Measurements from ENCODE around the gene TMEM120A.

DNA sequence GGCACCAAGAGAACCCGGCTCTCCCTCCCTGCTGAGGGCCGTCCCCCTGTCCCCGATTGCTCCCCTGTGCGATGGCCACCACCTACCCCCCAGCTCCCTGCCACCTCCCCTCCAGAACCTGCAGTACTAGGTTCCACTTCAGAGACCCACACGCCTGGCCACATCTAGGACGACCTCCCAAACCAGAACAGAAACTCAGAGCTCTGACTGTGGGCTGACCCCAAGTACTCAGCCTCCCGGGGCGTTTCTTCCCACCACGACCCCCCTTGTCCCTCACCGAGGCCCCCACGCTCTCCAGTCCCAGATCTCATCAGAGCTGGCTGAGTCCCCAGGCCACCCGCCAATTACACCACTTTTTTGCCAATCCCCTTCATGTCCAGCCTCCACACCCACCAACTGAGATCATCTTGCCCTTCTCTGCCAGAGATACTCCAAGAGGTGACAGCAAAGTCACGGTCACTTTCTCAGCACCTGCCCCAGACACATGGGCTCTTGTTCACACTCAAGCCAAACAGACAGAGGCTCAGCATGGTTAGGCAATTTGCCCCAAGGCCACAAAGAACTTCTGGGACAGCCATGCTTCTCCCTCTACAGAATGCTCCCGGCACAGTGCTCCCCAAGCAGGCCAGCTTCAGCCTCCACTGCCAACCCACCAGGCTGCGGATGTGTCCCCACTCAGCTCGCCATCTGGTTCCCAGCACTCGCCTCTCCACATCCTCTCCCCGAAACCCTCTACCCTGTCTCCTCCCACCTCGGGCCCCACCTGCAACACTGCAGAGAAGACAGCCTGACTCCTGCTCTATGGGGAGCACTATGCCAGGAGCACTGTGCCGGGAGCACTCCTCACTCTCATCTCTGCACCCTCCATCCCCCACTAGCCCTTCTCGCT lies 4.7 kb downstream of the TMEM120A start:
- TF ChIP-seq, protein P1, sequence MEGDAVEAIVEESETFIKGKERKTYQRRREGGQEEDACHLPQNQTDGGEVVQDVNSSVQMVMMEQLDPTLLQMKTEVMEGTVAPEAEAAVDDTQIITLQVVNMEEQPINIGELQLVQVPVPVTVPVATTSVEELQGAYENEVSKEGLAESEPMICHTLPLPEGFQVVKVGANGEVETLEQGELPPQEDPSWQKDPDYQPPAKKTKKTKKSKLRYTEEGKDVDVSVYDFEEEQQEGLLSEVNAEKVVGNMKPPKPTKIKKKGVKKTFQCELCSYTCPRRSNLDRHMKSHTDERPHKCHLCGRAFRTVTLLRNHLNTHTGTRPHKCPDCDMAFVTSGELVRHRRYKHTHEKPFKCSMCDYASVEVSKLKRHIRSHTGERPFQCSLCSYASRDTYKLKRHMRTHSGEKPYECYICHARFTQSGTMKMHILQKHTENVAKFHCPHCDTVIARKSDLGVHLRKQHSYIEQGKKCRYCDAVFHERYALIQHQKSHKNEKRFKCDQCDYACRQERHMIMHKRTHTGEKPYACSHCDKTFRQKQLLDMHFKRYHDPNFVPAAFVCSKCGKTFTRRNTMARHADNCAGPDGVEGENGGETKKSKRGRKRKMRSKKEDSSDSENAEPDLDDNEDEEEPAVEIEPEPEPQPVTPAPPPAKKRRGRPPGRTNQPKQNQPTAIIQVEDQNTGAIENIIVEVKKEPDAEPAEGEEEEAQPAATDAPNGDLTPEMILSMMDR (IDR thresholded peaks at IDR 0.05 in 2 of 3, conservative IDR thresholded peaks at IDR 0.05 in 1 of 3; ENCODE audit: control insufficient read depth in 2 of 3, extremely low read depth in 1 of 3, insufficient read depth in 1 of 3, low read depth in 3 of 3, low read length in 3 of 3) = no peak
- TF ChIP-seq ZSCAN29 (IDR thresholded peaks at IDR 0.05) = no peak
- no peak for TF ChIP-seq ATF7 (IDR thresholded peaks at IDR 0.05; ENCODE audit: low read depth)
- no peak for TF ChIP-seq GABPA (IDR thresholded peaks at IDR 0.05; ENCODE audit: low read depth)
- no peak for TF ChIP-seq EZH2 (IDR thresholded peaks at IDR 0.05; ENCODE audit: borderline replicate concordance, control insufficient read depth, low read depth, low read length)
- TF ChIP-seq MAX (IDR thresholded peaks at IDR 0.05; ENCODE audit: low read depth, low read length) = no peak
- TF ChIP-seq, protein P2, sequence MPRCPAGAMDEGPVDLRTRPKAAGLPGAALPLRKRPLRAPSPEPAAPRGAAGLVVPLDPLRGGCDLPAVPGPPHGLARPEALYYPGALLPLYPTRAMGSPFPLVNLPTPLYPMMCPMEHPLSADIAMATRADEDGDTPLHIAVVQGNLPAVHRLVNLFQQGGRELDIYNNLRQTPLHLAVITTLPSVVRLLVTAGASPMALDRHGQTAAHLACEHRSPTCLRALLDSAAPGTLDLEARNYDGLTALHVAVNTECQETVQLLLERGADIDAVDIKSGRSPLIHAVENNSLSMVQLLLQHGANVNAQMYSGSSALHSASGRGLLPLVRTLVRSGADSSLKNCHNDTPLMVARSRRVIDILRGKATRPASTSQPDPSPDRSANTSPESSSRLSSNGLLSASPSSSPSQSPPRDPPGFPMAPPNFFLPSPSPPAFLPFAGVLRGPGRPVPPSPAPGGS (IDR thresholded peaks at IDR 0.05; ENCODE audit: borderline replicate concordance, insufficient read depth, low read depth, low read length, poor library complexity, severe bottlenecking) = no peak
- TF ChIP-seq YY1 (IDR thresholded peaks at IDR 0.05; ENCODE audit: low read depth, low read length) = no peak
- TF ChIP-seq RCOR1 (conservative IDR thresholded peaks at IDR 0.05; ENCODE audit: low read depth, low read length) = no peak

Data from GM12878 (cell line).